Neuronal stem cell (in vitro differentiated cells): Measurements from ENCODE around the gene NFKB1.

Experiments
- DNase-seq: peaks from one replicate; pipeline ENCODE4 v3.0.0-alpha.2; 2013; ENCODE audit warnings: low spot score
- H2AFZ ChIP-seq: one replicate; pipeline ENCODE4 v1.6.1; 2013; ENCODE audit warnings: mild to moderate bottlenecking, low read length, inconsistent platforms
- H2AK5ac ChIP-seq: 2 replicates; pipeline ENCODE4 v1.6.1; 2013; ENCODE audit warnings: low read depth, mild to moderate bottlenecking, inconsistent platforms, low read length, moderate library complexity, mixed read lengths
- H2BK120ac ChIP-seq: 2 replicates; pipeline ENCODE4 v1.6.1; 2013; ENCODE audit warnings: low read depth, mild to moderate bottlenecking, inconsistent platforms, low read length, moderate library complexity, mixed read lengths
- H2BK12ac ChIP-seq: one replicate; pipeline ENCODE4 v1.6.1; 2013; ENCODE audit warnings: low read length, inconsistent platforms
- H2BK15ac ChIP-seq: 2 replicates; pipeline ENCODE4 v1.6.1; 2013; ENCODE audit warnings: mild to moderate bottlenecking, low read length, inconsistent platforms, mixed read lengths
- H2BK5ac ChIP-seq: one replicate; pipeline ENCODE4 v1.6.1; 2013; ENCODE audit warnings: inconsistent platforms, mild to moderate bottlenecking, low read length, moderate library complexity
- H3K14ac ChIP-seq: one replicate; pipeline ENCODE4 v1.6.1; 2013; ENCODE audit warnings: low read length, inconsistent platforms
- H3K18ac ChIP-seq: 2 replicates; pipeline ENCODE4 v1.6.1; 2013; ENCODE audit warnings: low read length, inconsistent platforms
- H3K23ac ChIP-seq: 2 replicates; pipeline ENCODE4 v1.6.1; 2013; ENCODE audit warnings: low read depth, mild to moderate bottlenecking, mixed read lengths, low read length, inconsistent platforms; ENCODE audit not compliant: poor library complexity
- H3K27ac ChIP-seq: replicated peaks from 3 replicates; pipeline ENCODE4 v1.5.1; 2013; ENCODE audit warnings: low read length, inconsistent platforms
- H3K27me3 ChIP-seq, 3 experiments: 2 replicates each; pipeline ENCODE4 v1.6.1; 2013; ENCODE audit warnings: low read length in 3 of 3, mild to moderate bottlenecking in 2 of 3, inconsistent platforms in 1 of 3, low read depth in 1 of 3, mixed read lengths in 1 of 3, moderate library complexity in 1 of 3; ENCODE audit not compliant: control insufficient read depth in 3 of 3, insufficient read depth in 3 of 3
- H3K36me3 ChIP-seq, 2 donors: replicated peaks in 1 of 2; 2 replicates each; pipeline ENCODE4 v1.6.1; 2013; ENCODE audit warnings: low read length in 2 of 2; ENCODE audit not compliant: control insufficient read depth in 2 of 2, insufficient read depth in 2 of 2
- H3K4ac ChIP-seq: 2 replicates; pipeline ENCODE4 v1.6.1; 2013; ENCODE audit warnings: inconsistent platforms, mild to moderate bottlenecking, low read length, moderate library complexity
- H3K4me1 ChIP-seq, 2 donors: 1 replicate in 1 of 2; 2 replicates in 1 of 2; pipeline ENCODE4 v1.6.1; 2013; ENCODE audit warnings: low read length in 2 of 2, low read depth in 1 of 2; ENCODE audit not compliant: control insufficient read depth in 2 of 2, insufficient read depth in 1 of 2
- H3K4me2 ChIP-seq: one replicate; pipeline ENCODE4 v1.6.1; 2013; ENCODE audit warnings: mild to moderate bottlenecking, low read length, inconsistent platforms; ENCODE audit not compliant: insufficient read depth, poor library complexity, severe bottlenecking
- H3K4me3 ChIP-seq, 2 donors: 2 replicates each; pipeline ENCODE4 v1.5.1; 2013; ENCODE audit warnings: low read length in 2 of 2, mild to moderate bottlenecking in 2 of 2, inconsistent platforms in 1 of 2, moderate library complexity in 1 of 2
- H3K79me1 ChIP-seq: one replicate; pipeline ENCODE4 v1.6.1; 2013; ENCODE audit warnings: low read depth, mild to moderate bottlenecking, inconsistent platforms, low read length, moderate library complexity
- H3K9ac ChIP-seq: one replicate; pipeline ENCODE4 v1.6.1; 2013; ENCODE audit warnings: mild to moderate bottlenecking, low read depth, low read length, inconsistent platforms; ENCODE audit not compliant: poor library complexity
- H3K9me3 ChIP-seq, 2 donors: replicated peaks in 1 of 2; 2 replicates each; pipeline versions ENCODE3 to v1.6.1; 2013; ENCODE audit warnings: low read length in 2 of 2, mild to moderate bottlenecking in 2 of 2, inconsistent platforms in 1 of 2, low read depth in 1 of 2, mixed read lengths in 1 of 2, moderate library complexity in 1 of 2; ENCODE audit not compliant: control insufficient read depth in 2 of 2, insufficient read depth in 1 of 2
- H4K8ac ChIP-seq: one replicate; pipeline ENCODE4 v1.6.1; 2013; ENCODE audit warnings: low read depth, mild to moderate bottlenecking, inconsistent platforms, low read length, moderate library complexity
- H4K91ac ChIP-seq: one replicate; pipeline ENCODE4 v1.6.1; 2013; ENCODE audit warnings: low read length, low read depth, mild to moderate bottlenecking, inconsistent platforms; ENCODE audit not compliant: poor library complexity
- WGBS, 2 donors: extraction: QIAGEN DNeasy Blood & Tissue Kit; methylation state at CpG; one replicate each; pipeline ENCODE4 v1.1.7; 2013; ENCODE audit warnings: missing lambda C conversion rate in 2 of 2, mixed read lengths in 1 of 2; ENCODE audit not compliant: insufficient read length in 2 of 2, insufficient replicate concordance in 1 of 2; ENCODE audit errors: extremely low coverage in 2 of 2; 5-methylcytosine and 5-hydroxymethylcytosine counted together

NFKB1 gene

GRCh38 chr4:102454268-102454667, 46.9 kb upstream of the NFKB1 start:
- Histone ChIP-seq H4K91ac (no peak overlapping the region), H2BK5ac (no peak overlapping the region), H2BK120ac (no peak overlapping the region), H3K79me1 (no peaks in the 10 kb centered on the region), H2BK15ac (no peak overlapping the region), H2AK5ac (no peak overlapping the region), H3K36me3 (peaks cover 0 to 1% of the 10 kb centered on the region in 2 donors), H3K9me3 (no peaks in the 10 kb centered on the region), H3K14ac (no peak overlapping the region), H3K4me3 (no peak overlapping the region), H3K4ac (no peak overlapping the region), H4K8ac (no peak overlapping the region), H2BK12ac (no peak overlapping the region), H3K9ac (no peak overlapping the region), H3K27ac (no peak overlapping the region), H3K4me2 (no peak overlapping the region), H3K18ac (no peak overlapping the region), H3K4me1 (peaks cover 0 to 2% of the 10 kb centered on the region in 2 donors), H3K23ac (no peak overlapping the region), H2AFZ (no peak overlapping the region), H3K27me3 (no peaks in the 10 kb centered on the region)
- no peak for DNase-seq
- WGBS, 2 donors: no CpG with 5 or more reads among the region's 1 CpG

DNA sequence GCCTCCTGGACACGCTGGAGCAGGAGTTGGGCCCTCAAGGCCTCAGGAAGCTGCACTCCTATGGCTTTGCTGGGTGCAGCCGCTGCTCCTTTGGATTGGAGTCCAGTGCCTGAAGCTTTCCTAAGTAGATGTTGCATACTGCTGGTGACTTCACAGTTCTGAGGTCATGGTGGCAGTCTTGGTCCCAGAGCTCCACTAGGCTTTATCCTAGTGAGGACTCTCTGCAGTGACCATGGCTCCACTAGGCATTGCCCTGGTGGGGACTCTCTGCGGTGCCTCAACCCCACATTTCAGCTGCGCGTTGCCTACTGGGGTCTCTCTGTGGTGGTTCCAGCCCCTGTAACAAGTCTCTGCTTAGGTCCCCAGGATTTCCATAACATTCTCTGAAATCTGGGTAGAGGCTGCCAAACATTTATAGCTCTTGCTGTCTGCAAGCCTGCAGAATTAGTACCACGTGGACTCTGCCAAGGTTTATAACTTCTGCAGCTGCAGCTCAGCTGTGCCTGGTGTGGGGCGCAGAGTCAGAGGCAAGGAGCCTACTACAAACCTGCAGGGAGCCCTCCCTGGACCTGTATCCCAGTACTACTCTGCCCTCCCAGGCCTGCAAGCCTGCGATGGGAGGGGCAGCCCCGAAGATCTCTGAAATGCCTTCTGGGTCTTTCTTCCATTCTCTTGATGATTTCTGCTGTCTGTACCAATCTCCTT, 46.0 kb upstream of the NFKB1 start:
- Histone ChIP-seq H4K91ac (no peak overlapping the region), H2BK120ac (no peak overlapping the region), H3K4me2 (no peak overlapping the region), H3K4me1 (peaks cover 0 to 2% of the 10 kb centered on the region in 2 donors), H3K27ac (no peak overlapping the region), H3K79me1 (no peaks in the 10 kb centered on the region), H3K36me3 (peaks cover 0 to 1% of the 10 kb centered on the region in 2 donors), H4K8ac (no peak overlapping the region), H3K9me3 (no peaks in the 10 kb centered on the region), H3K4ac (no peak overlapping the region), H3K18ac (no peak overlapping the region), H2AFZ (no peak overlapping the region), H2BK15ac (no peak overlapping the region), H2BK5ac (no peak overlapping the region), H3K14ac (no peak overlapping the region), H3K9ac (no peak overlapping the region), H3K27me3 (no peaks in the 10 kb centered on the region), H2BK12ac (no peak overlapping the region), H3K4me3 (no peak overlapping the region), H2AK5ac (no peak overlapping the region), H3K23ac (no peak overlapping the region)
- DNase-seq: no peak
- no CpG with 5 or more reads among the region's 9 CpGs for WGBS, 2 donors

GRCh38 chr4:102455750-102456149, 45.4 kb upstream of the NFKB1 start:
- Histone ChIP-seq H2BK5ac (no peak overlapping the region), H3K9me3 (no peaks in the 10 kb centered on the region), H3K4me2 (no peak overlapping the region), H2BK15ac (no peak overlapping the region), H3K23ac (no peak overlapping the region), H2BK120ac (no peak overlapping the region), H4K91ac (no peak overlapping the region), H3K27ac (no peak overlapping the region), H3K14ac (no peak overlapping the region), H2AK5ac (no peak overlapping the region), H4K8ac (no peak overlapping the region), H3K18ac (no peak overlapping the region), H3K79me1 (no peaks in the 10 kb centered on the region), H2AFZ (no peak overlapping the region), H3K4ac (no peak overlapping the region), H3K9ac (no peak overlapping the region), H3K4me3 (no peak overlapping the region), H2BK12ac (no peak overlapping the region), H3K36me3 (peaks cover 0 to 1% of the 10 kb centered on the region in 2 donors), H3K27me3 (no peaks in the 10 kb centered on the region), H3K4me1 (peaks cover 0 to 2% of the 10 kb centered on the region in 2 donors)
- DNase-seq: no peak
- WGBS, 2 donors: no CpG with 5 or more reads among the region's 3 CpGs

- H3K27me3 ChIP-seq: no peaks in the 10 kb centered on the region
- H2BK12ac ChIP-seq: no peak overlapping the region
- H3K4ac ChIP-seq: no peak overlapping the region
- no peak overlapping the region for H3K14ac ChIP-seq
- no peaks in the 10 kb centered on the region for H3K4me1 ChIP-seq
- H3K36me3 ChIP-seq: no peaks in the 10 kb centered on the region
- no peak for DNase-seq
- no peak overlapping the region for H3K4me3 ChIP-seq
- no peaks in the 10 kb centered on the region for H3K9me3 ChIP-seq
- no peak overlapping the region for H3K18ac ChIP-seq
- no peak overlapping the region for H2BK5ac ChIP-seq
- no peak overlapping the region for H4K8ac ChIP-seq
- H4K91ac ChIP-seq: no peak overlapping the region
- no peak overlapping the region for H3K23ac ChIP-seq
- no peak overlapping the region for H3K27ac ChIP-seq
- no peak overlapping the region for H2BK15ac ChIP-seq
- WGBS, 2 donors: no CpG with 5 or more reads among the region's 2 CpGs
- no peaks in the 10 kb centered on the region for H3K79me1 ChIP-seq
- no peak overlapping the region for H2AFZ ChIP-seq
- no peak overlapping the region for H3K4me2 ChIP-seq
- no peak overlapping the region for H3K9ac ChIP-seq
- no peak overlapping the region for H2BK120ac ChIP-seq
- no peak overlapping the region for H2AK5ac ChIP-seq
Measured at GRCh38 chr4:102466298-102466697, 34.9 kb upstream of the NFKB1 start.
